Measurements from ENCODE around the gene NEDD9.

NEDD9 gene

DNA sequence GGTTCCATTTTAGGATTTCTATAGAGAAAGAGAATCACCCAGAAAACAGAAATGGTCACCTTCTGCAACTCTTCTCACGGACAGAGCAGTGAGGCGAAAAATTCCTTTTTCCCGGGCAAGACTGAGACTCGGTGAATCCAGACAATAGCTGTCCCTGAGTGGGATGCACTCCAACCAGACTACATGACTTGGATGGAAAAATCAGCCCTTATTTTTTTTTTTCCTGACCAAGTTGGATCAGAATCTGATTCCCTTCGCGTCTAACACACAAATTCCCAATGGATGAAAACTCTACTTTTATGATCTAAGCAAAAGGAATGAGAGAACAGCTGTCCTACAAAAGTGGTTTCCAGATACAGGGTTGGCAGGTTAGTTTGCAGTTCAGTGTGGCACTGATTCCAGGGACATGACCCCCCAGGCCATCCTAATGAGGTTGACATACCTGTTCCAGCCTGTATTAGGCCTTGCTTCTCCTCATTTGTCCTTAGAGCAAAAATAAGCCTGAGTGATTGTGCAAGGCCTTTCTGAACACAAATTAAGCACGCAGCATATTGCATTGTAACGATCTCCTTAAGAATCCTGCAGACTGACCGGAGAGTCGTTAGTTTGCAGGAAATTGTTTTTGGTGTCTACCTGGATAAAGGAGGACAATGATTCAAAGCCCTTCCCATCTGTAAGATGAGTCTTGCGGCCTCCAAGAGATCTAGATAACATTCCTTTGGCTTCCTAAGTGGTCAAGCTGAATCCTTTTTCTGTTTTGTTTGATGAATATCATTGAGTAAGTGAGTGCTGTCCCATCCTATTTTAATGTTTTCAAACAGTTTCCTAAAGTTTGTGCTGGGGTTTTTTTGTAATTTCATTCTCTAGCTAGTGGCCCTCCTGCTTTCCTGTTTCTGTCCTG lies 1.5 kb upstream of the NEDD9 start:
- no peak for DNase-seq

DNA sequence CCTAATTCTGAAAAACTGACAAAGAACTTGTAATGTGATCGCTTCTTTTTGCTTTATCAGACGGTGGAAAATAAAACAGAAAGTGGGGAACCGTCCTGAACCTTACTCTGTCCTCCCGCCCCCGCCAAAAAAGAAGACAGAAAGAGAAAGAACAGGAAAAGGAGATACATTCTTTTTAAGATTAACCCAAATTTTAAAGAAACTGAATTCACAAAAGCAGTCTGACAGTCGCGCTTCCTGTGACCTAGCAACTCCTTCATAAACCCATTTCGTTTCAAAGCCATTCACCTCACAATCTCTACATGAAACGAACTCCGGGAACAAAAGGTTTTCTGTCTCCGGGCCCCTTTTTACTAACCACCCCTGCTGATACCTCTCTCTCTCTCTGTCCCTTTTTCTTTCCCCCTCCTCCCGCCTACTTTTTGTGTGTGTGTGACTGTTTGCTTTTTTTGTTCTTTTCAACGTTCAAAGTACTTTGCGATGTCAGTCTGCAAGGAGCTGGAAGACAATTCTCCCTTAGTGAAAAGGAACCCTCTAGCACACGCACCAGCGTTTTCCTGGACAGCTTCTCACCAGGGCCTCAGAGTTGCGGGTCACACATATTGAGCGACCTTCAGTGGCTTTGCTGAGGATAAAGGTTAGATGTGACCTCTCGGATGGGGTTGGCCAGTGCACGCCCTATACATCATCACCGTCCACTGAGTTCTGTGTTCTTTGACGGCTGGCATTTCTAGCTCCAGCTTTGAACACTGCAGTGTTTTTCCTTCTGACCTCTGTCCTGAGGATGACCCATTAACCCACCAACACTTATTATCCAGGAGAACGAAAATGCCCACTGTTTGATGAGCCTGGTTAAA lies 530 bp upstream of the NEDD9 start:
- DNase-seq, result no peak

DNA sequence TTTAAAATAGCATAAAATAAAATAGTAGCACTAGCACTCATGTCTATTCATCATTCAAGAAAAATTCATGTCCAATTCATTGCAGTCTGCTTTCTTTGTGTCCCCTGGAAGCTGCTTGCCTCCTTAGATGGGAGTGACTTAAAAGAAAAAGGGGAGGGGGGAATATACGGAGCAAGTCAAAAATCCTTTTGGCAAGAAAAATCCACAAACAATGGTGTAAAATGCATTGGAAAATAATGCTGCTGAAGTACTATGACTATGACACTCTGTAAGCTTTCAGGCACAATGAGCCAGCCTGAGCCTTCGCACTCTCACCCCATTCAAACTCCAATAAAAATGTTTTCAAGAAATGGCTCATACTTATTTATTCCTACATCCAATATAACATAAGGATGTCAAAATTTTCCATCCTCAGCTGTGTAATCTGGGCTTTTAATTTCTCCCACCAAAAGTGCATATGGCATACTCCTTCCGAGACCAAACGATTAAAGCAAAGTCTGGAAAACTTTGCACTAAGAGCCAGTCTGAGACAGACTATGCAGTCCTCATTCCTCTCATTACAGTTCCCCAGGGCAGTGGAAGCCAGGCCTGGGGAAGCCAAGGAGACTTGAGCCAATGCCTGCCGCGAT lies 790 bp downstream of the NEDD9 start:
- DNase-seq, result no peak

DNA sequence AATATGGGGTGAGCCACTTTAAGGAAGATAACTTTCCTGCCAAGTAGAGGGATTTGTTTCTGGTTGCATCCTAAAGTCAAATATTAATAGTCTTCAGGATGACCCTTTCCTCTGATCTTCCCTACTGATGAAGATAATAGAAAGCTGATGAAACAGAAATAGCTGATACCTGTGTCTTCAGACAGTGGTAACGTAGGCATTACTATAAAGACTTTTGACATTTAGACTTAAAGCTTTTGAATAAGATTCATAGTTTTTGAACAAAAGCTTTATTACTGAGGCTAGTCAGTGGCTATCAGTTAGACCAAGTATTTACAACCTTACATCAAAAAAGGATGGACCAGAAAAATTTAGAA lies 1.4 kb downstream of the NEDD9 start:
- no peak for DNase-seq

DNA sequence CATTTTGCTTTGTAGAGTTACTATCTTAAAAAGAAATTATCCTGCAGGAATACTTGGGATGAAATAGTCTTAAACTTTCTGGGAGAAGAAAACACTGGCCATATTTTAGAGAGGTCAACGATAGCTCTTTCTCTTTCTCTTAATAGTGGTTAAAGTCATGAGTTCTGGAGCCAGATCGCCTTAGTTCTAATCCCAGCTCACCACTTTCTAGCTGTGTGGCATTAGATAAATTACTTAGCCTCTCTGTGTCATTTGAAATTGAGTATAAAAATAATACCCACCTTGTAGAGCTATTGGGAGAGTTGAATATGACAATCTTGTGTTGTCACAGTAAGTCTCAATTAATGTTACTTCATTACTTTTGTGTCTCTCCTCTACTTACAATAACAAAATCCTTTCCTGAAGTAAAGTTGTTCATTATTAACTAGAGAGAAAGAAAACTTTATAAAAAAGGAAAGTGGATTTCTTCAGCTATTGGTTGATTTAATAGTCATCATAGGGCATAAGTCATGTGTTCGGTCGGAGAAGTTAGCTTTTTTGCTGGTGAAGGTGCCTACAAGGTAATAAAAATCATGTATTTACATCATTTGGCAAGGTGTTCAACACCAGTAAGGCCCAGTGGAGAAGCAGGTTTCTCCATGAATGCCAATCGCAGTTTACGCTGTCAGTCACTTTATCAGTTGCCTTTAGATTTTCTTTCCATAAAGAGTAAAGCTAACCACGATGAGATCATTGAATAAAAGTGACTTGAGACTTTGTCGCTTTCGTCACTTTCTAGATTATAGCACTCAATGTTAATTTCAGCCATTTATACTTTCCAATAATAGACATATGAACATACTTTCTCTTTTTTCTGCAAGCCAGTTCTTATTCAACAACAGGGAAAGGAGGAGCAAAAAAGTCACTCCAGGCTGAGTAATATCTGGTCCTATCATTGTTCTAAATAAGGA lies 2.0 kb downstream of the NEDD9 start:
- DNase-seq, result no peak

DNA sequence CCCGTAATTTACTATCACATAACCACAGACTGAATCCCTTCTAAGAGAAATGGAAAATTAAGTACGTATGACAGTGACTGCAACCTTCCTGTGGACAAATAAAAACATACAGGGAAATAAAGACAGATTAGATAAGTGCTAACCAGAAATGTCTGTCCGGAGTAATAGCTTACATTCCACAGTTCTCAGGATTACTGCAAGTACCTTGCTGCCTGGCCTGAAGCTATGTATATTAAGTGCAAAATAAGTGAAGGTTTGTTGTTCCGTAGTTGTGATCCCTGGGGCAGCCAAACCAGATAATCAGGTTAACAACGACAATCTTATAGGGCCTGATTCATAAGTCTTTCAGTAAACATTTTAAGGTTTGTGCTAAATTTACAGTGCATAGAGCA lies 2.8 kb downstream of the NEDD9 start:
- no peak for DNase-seq

DNA sequence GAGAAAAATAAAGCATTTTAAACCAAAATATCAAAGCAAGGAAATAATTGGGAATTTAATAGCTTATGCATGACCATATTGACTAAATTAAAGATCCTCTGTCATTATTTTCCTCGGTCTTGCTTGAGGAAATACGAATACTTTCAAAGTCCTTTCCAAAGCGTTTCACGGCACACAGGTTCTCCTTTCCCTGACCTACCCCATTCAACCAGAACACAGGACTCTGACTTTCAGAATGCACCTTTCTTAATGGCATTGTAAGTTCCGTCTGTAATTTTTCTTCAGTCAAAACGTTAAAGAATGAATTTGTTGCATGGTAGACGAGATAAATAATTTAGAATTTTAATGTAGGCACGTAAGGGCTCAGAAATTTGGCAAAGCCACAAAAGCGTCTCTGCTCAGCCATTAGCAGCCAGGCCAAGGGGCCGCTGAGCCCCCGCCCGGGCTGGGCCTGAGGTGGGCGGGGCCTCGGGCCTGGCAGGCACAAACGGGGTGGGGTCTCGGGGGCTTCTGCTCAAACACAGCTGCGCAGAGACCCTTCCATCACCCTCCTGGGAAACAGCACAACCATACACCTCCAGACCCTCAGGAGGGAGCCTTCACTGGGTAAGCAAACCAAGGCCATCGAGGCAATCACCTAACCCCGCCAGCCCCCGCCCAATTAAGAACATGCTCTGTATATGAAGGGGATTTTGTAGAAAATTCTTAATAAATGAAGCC lies 3.4 kb downstream of the NEDD9 start:
- DNase-seq, result no peak

DNA sequence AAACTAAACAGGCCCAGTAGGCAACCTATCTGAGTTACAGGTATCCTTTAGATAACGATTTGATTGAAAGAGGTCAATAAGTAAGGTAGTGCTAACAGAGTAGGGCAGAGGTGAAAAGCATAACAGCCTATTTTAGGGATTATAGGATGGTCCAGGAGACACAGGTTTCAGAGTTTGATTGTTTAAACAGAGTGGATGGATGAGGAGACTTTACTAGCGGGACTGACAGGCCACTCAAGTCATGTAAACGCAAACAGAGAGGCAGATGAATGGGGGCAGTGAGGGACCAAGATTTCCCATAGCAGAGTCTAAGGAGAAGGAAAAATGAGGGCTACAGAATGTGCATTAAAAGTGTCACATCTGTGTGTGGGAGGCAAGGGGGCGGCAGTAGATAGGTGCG lies 4.8 kb downstream of the NEDD9 start:
- DNase-seq, result no peak

DNA sequence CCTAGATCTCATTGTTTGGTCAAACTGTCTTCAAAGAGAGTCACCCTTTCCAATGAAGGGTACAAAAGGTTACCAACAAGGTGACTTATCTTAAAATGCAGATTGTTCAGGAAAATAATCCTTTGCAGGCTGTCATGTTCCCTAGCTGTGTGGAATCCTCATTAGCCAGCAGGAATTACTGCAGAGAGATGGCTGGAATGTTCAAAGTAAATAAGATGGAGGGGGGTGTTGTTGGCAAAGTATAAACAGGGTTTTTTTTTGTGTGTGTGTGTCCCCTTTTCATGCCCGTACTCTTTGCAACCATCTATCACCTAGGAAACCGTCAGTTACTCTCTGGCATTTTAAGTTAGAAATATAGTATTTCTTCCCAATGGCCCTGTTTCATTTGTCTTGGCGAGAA lies 6.5 kb downstream of the NEDD9 start:
- DNase-seq, result no peak

DNA sequence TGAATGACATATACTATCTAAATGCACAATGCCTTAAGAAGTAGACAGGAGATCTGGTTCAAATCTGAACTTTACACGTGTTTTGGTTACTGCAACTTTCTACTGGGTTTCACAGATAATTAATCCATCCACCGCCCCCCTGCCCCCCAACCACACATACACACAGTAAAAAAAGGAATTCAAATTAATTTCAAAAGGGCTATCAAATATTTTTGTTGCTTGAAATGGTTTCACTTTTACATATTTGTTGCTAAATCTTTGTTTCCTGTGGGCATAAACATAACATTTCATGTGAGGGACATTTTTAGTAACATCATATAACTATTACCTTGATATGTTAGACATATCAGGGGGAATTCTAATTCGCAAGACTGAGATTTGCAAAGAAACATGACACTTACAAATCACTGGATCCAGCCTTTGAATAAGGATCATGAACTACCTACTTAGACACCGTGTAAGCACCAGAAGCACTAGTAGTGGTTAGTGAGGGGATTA lies 7.5 kb downstream of the NEDD9 start:
- DNase-seq, result no peak

DNA sequence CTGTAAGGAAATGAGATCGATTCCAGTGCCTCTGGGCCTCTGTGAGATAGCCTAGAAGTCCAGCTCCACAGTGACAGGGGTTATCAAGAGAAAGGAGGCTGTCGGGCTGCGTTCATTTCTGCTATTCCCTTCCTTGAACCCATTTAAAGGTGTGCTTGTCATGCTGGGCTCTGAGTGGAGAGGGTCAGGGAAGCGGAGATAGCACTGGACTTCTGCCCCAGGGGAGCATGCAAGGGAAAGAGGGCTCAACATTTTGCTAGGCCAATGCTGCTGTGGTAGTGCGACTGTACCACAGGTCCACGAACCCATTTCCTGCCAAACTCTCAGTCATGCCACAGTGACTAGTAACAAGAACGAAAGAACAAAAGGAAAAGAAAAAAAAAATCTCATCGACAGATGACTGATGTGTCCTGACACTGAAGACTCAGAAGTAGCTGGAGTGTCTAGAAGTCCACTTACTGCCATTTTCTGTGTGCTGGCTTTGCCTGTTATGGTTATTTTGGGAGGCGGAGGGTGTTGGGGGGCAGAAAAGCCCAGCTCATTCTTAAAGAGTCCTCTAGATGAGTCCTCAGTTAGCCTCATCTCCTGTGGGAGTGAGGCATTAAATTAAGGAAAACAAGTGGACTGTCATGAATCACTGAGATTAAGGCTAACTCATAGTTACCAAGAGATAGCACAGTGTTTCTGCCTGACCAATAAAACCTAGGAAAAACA lies 8.1 kb downstream of the NEDD9 start:
- DNase-seq, result no peak

DNA sequence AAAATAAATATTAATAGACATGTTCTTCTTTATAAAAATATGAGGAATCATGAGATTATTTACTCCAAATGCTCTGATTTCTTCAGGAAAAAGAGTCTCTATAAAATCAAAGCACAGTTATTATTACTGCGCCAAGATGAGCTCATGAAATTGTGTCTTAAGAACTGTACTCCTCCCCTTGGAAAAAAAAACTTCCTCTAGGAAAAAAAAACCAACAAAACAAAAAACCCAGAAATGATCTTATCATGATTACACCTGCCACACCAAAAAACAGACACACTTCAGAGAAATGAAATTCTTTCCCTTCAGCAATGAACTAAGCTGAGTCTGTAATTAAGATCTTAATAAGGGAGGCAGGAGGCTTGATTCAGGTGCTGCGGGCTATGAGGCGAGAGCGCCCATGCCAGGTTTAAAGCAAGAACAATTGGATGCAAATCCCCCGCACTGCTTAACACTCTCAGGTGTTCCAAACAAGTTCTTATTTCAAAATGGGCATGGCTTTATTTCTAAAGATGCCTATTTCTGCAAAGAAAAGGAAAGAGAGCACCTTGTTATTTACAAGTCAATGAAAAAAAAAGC lies 9.1 kb downstream of the NEDD9 start:
- no peak for DNase-seq

DNA sequence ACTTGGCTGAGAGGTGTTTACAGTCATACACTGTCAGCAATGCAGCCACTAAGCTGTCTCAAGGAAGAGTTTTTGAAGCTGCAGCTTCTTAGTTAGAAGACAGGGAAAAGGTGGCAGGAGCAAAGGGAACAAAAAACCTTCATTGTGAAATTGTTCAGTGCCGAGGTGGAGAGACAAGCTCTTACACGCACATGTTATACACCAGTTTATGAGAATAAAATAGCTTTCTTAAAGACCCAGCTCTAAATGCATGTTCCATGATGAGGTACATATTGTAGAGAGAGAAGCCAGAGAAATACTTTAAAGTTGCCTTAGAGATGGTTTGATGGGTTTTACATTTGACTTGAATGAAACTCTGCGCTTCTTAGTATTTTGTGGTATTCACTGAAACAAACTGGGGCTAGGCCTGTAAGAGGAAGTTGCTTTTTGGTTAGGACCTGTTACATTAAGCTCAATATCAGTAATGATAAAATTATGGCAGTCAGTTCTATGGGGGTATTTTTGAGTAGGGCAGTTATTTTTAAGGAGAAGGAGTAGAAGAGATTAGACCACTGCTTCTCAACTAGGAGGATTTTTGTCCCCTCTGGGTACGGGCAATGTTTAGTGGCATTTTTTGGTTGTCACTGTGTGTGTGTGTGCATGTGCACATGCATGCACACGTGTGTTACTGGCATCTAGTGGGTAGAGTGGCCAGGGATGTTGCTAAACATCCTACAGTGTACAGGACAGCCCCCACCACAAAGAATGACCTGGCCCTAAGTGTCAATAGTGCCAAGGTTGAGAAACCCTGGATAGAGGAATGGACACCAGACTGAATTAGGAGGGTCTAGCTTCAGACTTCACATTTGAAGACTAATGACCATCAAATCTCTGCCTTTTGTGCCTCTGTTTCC lies 9.8 kb downstream of the NEDD9 start:
- DNase-seq, result no peak

DNA sequence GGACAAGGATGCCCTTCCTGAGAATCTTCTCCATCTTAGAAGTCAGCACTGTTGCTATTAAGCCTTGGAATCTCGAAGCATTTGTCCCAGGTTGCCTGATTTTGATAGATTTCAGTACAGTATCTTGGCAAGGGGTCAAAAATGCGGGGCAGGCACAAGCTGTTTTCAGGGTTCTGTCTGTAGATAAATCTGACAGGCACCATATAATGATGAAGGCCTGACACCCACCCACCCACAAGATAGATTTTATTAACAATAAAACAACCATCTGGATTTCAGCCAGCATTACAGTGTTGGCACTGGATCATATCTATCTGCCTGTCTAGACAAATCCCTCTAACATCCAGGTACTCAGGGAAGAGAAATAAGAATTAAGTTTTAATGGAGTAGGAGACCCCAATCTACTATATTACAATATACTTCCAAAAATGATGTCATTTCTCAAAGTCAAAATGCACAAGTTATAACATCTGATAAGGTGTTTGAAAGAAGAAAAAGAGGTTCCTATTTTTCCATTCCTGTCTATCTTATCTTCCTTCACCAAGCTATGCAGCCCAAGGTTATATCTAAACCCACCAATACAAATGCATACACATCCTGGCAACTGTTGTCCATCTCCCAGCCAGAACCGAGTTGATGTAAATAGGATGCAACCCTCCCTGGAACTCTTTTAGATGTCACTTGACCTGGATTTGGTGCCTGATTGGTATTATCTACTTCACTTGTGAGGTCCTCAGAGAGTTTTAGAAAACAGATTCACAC lies 10.7 kb downstream of the NEDD9 start:
- DNase-seq, result no peak

DNA sequence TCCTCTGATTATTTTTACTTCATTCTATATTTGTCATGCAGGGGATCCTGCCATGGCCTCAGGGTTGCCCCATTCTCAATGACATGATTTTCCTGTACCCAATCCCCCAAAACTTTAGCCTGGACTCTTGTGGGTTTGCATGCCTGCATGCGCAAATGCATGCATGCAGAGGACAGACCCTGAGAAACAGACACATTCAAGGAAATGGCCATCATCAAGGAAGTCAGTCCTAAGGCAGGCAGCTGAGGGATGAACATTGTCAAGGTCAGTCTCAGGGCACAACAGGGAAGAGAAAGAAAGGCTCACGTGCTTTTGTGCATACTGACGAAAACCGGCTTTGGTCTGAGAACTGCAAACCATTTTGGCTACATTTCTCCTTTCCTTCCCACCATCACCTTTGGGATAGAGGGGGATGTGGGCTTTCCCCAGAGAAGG lies 13.1 kb downstream of the NEDD9 start:
- no peak for DNase-seq

DNA sequence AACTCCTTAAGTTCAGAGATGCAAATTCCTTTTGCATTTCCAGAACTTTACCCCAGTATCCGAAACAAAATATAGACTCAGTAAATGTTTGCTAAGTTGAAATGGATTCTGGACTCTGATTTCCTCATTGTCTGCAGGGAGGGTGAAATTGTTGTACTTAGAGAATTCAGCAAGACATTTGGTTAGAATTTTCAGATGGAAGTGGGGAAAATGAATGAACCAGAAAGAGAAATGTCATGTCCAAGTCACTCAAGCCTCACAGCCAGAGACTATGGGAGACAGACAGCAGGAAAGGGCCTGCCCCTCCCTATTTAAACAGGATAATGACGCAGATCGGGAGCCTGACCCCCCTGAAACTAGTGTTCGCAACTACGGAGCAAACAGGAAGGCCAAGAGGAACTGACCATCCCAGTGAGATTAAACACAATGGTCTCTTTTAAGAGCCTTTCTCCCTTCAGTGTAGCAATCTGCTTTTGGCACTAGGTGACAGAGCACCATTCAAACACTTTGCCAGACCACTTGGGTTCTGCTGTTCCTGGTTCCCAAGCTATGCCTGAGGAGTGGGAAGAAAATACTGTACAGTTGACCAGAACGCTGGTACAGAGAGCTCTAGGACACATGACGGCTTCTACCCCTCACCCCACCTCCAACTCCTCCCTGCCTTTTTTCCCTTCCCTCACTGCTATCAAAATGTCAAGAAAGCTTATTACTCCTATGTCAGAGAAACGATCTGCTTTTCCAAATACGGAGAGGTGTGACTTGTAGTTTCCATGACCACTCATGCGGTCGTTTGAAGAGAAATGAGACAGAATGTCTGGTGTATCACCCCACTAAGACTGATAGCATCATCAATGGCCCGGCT lies 13.7 kb downstream of the NEDD9 start:
- DNase-seq, result no peak

DNA sequence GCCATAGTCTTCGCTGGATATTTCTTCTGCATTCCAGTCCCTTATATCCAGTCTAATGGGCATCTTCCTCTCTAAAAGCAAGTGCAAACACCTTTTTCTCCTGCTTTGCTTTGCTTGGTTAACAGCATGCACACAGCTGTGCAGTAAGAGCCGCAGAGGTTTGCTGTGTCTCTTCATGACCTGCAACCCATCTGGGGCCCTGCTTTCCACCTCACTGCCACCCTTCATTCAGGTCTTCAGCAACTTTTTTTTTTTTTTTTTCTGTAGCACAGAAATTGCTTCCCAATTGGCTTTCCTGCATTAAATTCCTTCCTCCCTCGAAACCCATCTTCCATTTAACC lies 14.4 kb downstream of the NEDD9 start:
- DNase-seq, result no peak
